ENCODE data around the gene CSRNP3.

CSRNP3 gene

DNA sequence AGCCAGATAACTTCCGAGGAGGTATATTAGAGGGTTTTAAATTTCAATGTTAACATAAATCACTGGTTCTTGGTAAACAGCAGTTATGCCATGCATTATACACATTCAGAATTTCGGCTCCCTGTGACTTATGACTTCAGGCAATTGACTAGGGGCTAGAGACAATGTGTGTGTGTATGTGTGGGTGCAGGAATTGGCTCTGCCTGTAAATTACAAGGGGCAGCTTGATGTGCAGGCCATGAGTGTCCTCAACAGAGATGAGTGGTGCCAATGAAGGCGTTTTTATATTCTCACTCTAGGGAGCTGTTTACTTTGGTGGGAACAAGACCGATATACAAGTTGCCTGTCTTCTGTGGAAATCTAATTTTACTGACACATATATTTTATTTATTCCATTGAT is 161.6 kb downstream of the CSRNP3 start:
- Histone ChIP-seq H3K9ac (ENCODE audit: insufficient read length, low read depth) (no peak overlapping the region), H3K27me3 (ENCODE audit: insufficient read depth, insufficient read length) (no peaks in the 10 kb centered on the region), H3K4me1 (ENCODE audit: insufficient read depth, insufficient read length) (no peaks in the 10 kb centered on the region), H3K9me3 (ENCODE audit: insufficient read depth, low read length) (no peaks in the 10 kb centered on the region), H3K36me3 (ENCODE audit: insufficient read depth, insufficient read length, low read length) (no peaks in the 10 kb centered on the region), H3K4me3 (ENCODE audit: insufficient read length, low read depth) (no peak overlapping the region)
- no peak for DNase-seq (ENCODE audit: low read depth, low spot score)
- TF ChIP-seq ZNF274 (IDR thresholded peaks at IDR 0.05; ENCODE audit: low read depth, low read length), result no peak
- TF ChIP-seq SUZ12 (IDR thresholded peaks at IDR 0.05; ENCODE audit: extremely low read depth, insufficient read depth, insufficient read length), result no peak
- no peak for TF ChIP-seq YY1 (IDR thresholded peaks at IDR 0.05; ENCODE audit: insufficient read depth, insufficient read length)

DNA sequence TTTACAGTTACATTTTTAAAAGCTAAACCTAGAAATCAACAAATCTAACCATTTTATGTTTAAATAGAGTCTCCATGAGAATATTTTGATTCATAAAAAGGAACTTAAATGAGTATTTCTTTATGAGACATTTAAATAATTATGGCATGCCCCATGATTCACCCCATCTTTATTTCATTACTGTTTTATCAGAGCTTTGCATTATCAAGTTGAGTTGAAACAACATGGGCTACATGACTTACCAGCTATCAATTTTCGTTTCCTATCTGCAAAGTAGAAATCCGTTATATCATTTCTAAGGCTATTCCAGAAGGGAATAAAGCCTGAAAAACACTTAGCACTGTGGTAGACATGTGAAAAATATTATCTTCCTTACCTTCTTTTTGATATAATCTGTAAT is 163.1 kb downstream of the CSRNP3 start:
- Histone ChIP-seq H3K36me3 (ENCODE audit: insufficient read depth, insufficient read length, low read length) (no peaks in the 10 kb centered on the region), H3K4me1 (ENCODE audit: insufficient read depth, insufficient read length) (no peaks in the 10 kb centered on the region), H3K9ac (ENCODE audit: insufficient read length, low read depth) (no peak overlapping the region), H3K27me3 (ENCODE audit: insufficient read depth, insufficient read length) (no peaks in the 10 kb centered on the region), H3K4me3 (ENCODE audit: insufficient read length, low read depth) (no peak overlapping the region), H3K9me3 (ENCODE audit: insufficient read depth, low read length) (no peaks in the 10 kb centered on the region)
- TF ChIP-seq YY1 (IDR thresholded peaks at IDR 0.05; ENCODE audit: insufficient read depth, insufficient read length), result no peak
- no peak for TF ChIP-seq SUZ12 (IDR thresholded peaks at IDR 0.05; ENCODE audit: extremely low read depth, insufficient read depth, insufficient read length)
- no peak for TF ChIP-seq ZNF274 (IDR thresholded peaks at IDR 0.05; ENCODE audit: low read depth, low read length)
- no peak for DNase-seq (ENCODE audit: low read depth, low spot score)

DNA sequence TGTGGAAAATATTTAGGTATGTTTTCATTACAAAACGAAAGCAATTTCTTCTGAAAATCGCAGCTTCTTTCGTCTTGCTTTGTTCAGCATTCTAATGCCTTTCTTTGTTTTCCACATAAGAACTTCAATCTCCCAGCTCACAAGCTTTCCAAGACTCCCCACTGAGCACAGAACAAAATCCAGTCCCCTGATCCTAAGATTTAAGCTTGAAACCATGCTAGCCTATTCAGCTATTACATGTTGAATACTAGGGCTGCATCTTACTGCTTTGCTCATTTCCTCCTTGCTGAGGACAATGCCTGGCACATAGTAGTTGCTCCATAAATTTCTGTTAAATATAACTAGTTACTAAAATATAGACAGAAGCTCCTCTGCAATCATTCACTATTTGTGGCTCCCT is 163.9 kb downstream of the CSRNP3 start:
- TF ChIP-seq ZNF274 (IDR thresholded peaks at IDR 0.05; ENCODE audit: low read depth, low read length), result no peak
- TF ChIP-seq SUZ12 (IDR thresholded peaks at IDR 0.05; ENCODE audit: extremely low read depth, insufficient read depth, insufficient read length), result no peak
- TF ChIP-seq YY1 (IDR thresholded peaks at IDR 0.05; ENCODE audit: insufficient read depth, insufficient read length), result no peak
- H3K4me1 ChIP-seq (ENCODE audit: insufficient read depth, insufficient read length), result no peaks in the 10 kb centered on the region
- no peaks in the 10 kb centered on the region for H3K27me3 ChIP-seq (ENCODE audit: insufficient read depth, insufficient read length)
- peak; percentile 71 for DNase-seq (ENCODE audit: low read depth, low spot score)
- no peaks in the 10 kb centered on the region for H3K9me3 ChIP-seq (ENCODE audit: insufficient read depth, low read length)
- H3K4me3 ChIP-seq (ENCODE audit: insufficient read length, low read depth), result no peak overlapping the region
- H3K36me3 ChIP-seq (ENCODE audit: insufficient read depth, insufficient read length, low read length), result no peaks in the 10 kb centered on the region
- H3K9ac ChIP-seq (ENCODE audit: insufficient read length, low read depth), result no peak overlapping the region

DNA sequence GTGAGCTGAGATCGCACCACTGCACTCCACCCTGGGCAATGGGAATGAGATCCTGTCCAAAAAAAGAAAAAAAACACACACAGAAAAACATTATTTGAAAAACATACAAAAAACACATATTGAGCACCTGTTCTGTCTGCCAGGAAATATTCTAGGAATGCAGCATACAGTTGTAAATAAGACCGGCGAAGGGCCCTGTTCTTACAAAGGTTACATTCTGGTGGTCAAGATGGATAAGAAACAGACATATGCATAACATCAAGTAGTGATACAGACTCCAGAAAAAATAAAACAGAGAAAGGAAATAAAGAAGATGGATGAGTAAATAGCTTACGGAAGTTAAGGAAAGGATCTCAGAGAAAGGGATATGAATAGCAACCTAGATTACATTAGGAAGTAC is 164.8 kb downstream of the CSRNP3 start:
- Histone ChIP-seq H3K4me1 (ENCODE audit: insufficient read depth, insufficient read length) (no peaks in the 10 kb centered on the region), H3K9me3 (ENCODE audit: insufficient read depth, low read length) (no peaks in the 10 kb centered on the region), H3K9ac (ENCODE audit: insufficient read length, low read depth) (no peak overlapping the region), H3K27me3 (ENCODE audit: insufficient read depth, insufficient read length) (no peaks in the 10 kb centered on the region), H3K4me3 (ENCODE audit: insufficient read length, low read depth) (no peak overlapping the region), H3K36me3 (ENCODE audit: insufficient read depth, insufficient read length, low read length) (no peaks in the 10 kb centered on the region)
- DNase-seq (ENCODE audit: low read depth, low spot score), result no peak
- TF ChIP-seq YY1 (IDR thresholded peaks at IDR 0.05; ENCODE audit: insufficient read depth, insufficient read length) (no peak), ZNF274 (IDR thresholded peaks at IDR 0.05; ENCODE audit: low read depth, low read length) (no peak), SUZ12 (IDR thresholded peaks at IDR 0.05; ENCODE audit: extremely low read depth, insufficient read depth, insufficient read length) (no peak)

DNA sequence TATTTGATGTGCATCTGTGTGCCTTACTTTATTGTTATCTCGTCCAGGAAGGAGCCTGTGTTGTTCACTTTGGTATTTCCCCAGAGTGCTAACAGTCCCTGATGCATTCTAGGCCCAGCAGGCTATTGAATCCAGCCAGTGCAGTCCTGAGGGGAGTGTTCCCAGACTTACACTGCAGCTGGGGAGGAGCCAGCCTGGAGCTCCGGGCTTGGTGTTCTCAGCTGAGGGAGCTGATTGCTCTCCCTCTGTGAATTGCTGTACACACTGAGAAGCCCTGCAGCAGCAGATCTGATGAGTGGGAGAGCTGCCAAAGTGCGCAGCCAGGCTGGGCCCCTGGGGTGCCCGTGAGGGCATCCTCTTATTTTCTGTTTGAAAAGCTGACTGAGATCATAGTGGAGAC is 165.4 kb downstream of the CSRNP3 start:
- no peaks in the 10 kb centered on the region for H3K9me3 ChIP-seq (ENCODE audit: insufficient read depth, low read length)
- TF ChIP-seq YY1 (IDR thresholded peaks at IDR 0.05; ENCODE audit: insufficient read depth, insufficient read length) (no peak), SUZ12 (IDR thresholded peaks at IDR 0.05; ENCODE audit: extremely low read depth, insufficient read depth, insufficient read length) (no peak), ZNF274 (IDR thresholded peaks at IDR 0.05; ENCODE audit: low read depth, low read length) (no peak)
- no peaks in the 10 kb centered on the region for H3K4me1 ChIP-seq (ENCODE audit: insufficient read depth, insufficient read length)
- peak; percentile 61 for DNase-seq (ENCODE audit: low read depth, low spot score)
- no peak overlapping the region for H3K9ac ChIP-seq (ENCODE audit: insufficient read length, low read depth)
- no peaks in the 10 kb centered on the region for H3K36me3 ChIP-seq (ENCODE audit: insufficient read depth, insufficient read length, low read length)
- H3K27me3 ChIP-seq (ENCODE audit: insufficient read depth, insufficient read length), result no peaks in the 10 kb centered on the region
- H3K4me3 ChIP-seq (ENCODE audit: insufficient read length, low read depth), result no peak overlapping the region

DNA sequence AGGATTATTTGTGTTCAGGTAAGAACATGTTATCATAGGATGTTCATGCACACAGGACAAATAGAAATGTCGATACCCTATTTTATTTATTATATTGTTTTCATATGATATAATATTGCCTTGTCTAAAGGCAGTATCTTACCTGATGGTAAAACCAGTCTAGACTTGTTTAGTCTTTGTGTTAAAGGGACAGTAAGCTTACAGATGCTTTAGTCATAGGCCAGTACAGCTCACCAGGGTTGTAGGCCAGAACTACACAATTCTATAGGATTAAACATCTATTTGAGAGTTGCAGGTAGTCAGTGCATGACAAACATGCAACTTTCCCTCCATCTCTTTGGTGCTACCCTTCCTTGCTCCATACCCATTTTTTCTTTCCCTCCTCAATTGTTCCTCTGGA is 166.0 kb downstream of the CSRNP3 start:
- no peaks in the 10 kb centered on the region for H3K4me1 ChIP-seq (ENCODE audit: insufficient read depth, insufficient read length)
- TF ChIP-seq ZNF274 (IDR thresholded peaks at IDR 0.05; ENCODE audit: low read depth, low read length) (no peak), YY1 (IDR thresholded peaks at IDR 0.05; ENCODE audit: insufficient read depth, insufficient read length) (no peak), SUZ12 (IDR thresholded peaks at IDR 0.05; ENCODE audit: extremely low read depth, insufficient read depth, insufficient read length) (no peak)
- no peak for DNase-seq (ENCODE audit: low read depth, low spot score)
- H3K4me3 ChIP-seq (ENCODE audit: insufficient read length, low read depth), result no peak overlapping the region
- no peaks in the 10 kb centered on the region for H3K36me3 ChIP-seq (ENCODE audit: insufficient read depth, insufficient read length, low read length)
- H3K9ac ChIP-seq (ENCODE audit: insufficient read length, low read depth), result no peak overlapping the region
- no peaks in the 10 kb centered on the region for H3K9me3 ChIP-seq (ENCODE audit: insufficient read depth, low read length)
- H3K27me3 ChIP-seq (ENCODE audit: insufficient read depth, insufficient read length), result no peaks in the 10 kb centered on the region

DNA sequence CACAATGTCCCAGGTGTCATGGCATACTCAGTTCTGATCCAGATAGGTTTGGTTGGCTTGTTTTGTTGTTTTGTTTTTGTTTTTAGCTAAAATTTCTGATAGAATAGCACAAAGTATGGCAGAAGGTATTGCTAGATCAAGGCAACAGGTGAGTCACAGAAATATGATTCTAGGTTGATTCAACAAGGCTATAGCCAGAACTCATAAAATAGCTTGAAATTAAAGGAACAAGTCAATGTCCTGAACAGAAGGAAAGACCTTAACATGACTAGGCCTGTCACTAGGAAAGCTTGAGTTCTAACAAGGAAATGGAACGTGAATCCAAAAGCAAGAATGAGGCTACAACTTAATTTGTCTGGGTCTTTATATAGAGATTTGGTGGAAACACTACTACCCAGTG is 167.5 kb downstream of the CSRNP3 start:
- no peak for TF ChIP-seq YY1 (IDR thresholded peaks at IDR 0.05; ENCODE audit: insufficient read depth, insufficient read length)
- TF ChIP-seq ZNF274 (IDR thresholded peaks at IDR 0.05; ENCODE audit: low read depth, low read length), result no peak
- no peak for TF ChIP-seq SUZ12 (IDR thresholded peaks at IDR 0.05; ENCODE audit: extremely low read depth, insufficient read depth, insufficient read length)
- Histone ChIP-seq H3K4me3 (ENCODE audit: insufficient read length, low read depth) (no peak overlapping the region), H3K9me3 (ENCODE audit: insufficient read depth, low read length) (no peaks in the 10 kb centered on the region), H3K9ac (ENCODE audit: insufficient read length, low read depth) (no peak overlapping the region), H3K27me3 (ENCODE audit: insufficient read depth, insufficient read length) (no peaks in the 10 kb centered on the region), H3K4me1 (ENCODE audit: insufficient read depth, insufficient read length) (no peaks in the 10 kb centered on the region), H3K36me3 (ENCODE audit: insufficient read depth, insufficient read length, low read length) (no peaks in the 10 kb centered on the region)
- no peak for DNase-seq (ENCODE audit: low read depth, low spot score)

DNA sequence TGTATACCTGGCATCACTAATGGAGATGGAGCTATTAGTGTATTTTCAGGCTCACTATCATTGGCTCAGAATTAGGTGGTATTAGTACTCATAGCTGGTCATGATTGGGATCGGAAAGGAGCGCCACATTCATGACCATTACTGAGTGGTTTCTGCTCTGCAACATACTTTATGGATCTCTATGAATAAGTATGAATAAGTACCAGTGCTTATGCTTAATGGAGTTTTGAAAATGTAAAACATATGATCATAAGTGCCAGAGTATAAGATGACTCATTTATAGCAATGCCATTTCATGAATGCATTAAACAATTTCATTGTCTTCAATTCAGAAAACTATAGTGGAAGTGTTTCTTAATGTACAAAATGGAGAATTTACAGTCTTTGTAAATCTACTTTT is 167.9 kb downstream of the CSRNP3 start:
- DNase-seq (ENCODE audit: low read depth, low spot score), result no peak
- no peak overlapping the region for H3K4me3 ChIP-seq (ENCODE audit: insufficient read length, low read depth)
- H3K27me3 ChIP-seq (ENCODE audit: insufficient read depth, insufficient read length), result no peaks in the 10 kb centered on the region
- TF ChIP-seq ZNF274 (IDR thresholded peaks at IDR 0.05; ENCODE audit: low read depth, low read length) (no peak), SUZ12 (IDR thresholded peaks at IDR 0.05; ENCODE audit: extremely low read depth, insufficient read depth, insufficient read length) (no peak), YY1 (IDR thresholded peaks at IDR 0.05; ENCODE audit: insufficient read depth, insufficient read length) (no peak)
- H3K9ac ChIP-seq (ENCODE audit: insufficient read length, low read depth), result no peak overlapping the region
- no peaks in the 10 kb centered on the region for H3K9me3 ChIP-seq (ENCODE audit: insufficient read depth, low read length)
- H3K4me1 ChIP-seq (ENCODE audit: insufficient read depth, insufficient read length), result no peaks in the 10 kb centered on the region
- H3K36me3 ChIP-seq (ENCODE audit: insufficient read depth, insufficient read length, low read length), result no peaks in the 10 kb centered on the region

All from NT2/D1 (cell line).